Right lobe of liver (tissue), 6 donors: ENCODE results near the gene EGFLAM. TPM values are rescaled to one million over a fixed set of nuclear protein-coding genes. Genes with fewer than 3 reads are reported as not detected.

Source experiments
- ATAC-seq, 4 donors: fragments of 200-7000 bp; cut with Tn5 transposase; one replicate each; pipeline ENCODE4 v1.9.1; 2020; ENCODE audit warnings: mild to moderate bottlenecking in 4 of 4, moderate library complexity in 4 of 4
- DNase-seq, 3 donors: peaks; one replicate each; pipeline ENCODE4 v3.0.0-alpha.2; 2020
- H3K27ac ChIP-seq, 3 donors: fragments of 200-600 bp; one replicate each; pipeline ENCODE4 v1.8.0; 2022
- H3K27me3 ChIP-seq, 2 donors: fragments of 200-600 bp; one replicate each; pipeline ENCODE4 v1.8.0; 2022
- H3K36me3 ChIP-seq, 4 donors: fragments of 200-600 bp; sonication (generic) in 1 of 4; one replicate each; pipeline versions ENCODE4 v1.5.1 to v1.8.0; 2017 to 2022; ENCODE audit warnings: control low read depth in 1 of 4
- H3K4me1 ChIP-seq, 4 donors: fragments of 200-600 bp; sonication (generic) in 1 of 4; one replicate each; pipeline versions ENCODE4 v1.5.1 to v1.8.0; 2017 to 2022; ENCODE audit warnings: control low read depth in 1 of 4
- H3K4me3 ChIP-seq, 3 donors: fragments of 200-600 bp; one replicate each; pipeline ENCODE4 v1.8.0; 2022
- H3K9me3 ChIP-seq, 4 donors: fragments of 200-600 bp; sonication (generic) in 1 of 4; one replicate each; pipeline versions ENCODE4 v1.5.1 to v1.8.0; 2017 to 2022; ENCODE audit warnings: control low read depth in 1 of 4
- POLR2A ChIP-seq: fragments of 450-650 bp; IDR thresholded peaks from one replicate; pipeline ENCODE4 v1.6.1; 2017; ENCODE audit warnings: antibody characterized with exemption, mild to moderate bottlenecking
- WGBS: methylation state at CpG from one replicate; pipeline ENCODE4 v1.1.6; 2018; ENCODE audit warnings: low coverage, low lambda C conversion rate; ENCODE audit not compliant: insufficient coverage; ENCODE audit errors: missing lambda C conversion rate; 5-methylcytosine and 5-hydroxymethylcytosine counted together
- intact Hi-C, 2 donors: fragments of 100-400 bp; cut with DNase I; formaldehyde crosslinking; loops; one replicate each; pipeline versions ENCODE4 v1.11.2 to v1.14.1; 2022
- total RNA-seq, 6 experiments: library from RNA; depleted of rRNA in 2 of 6; stranded (reverse); fragments of >200 nt in 2 of 6; fragmentation: NEBNext Ultra II Directional in 3 of 6; extraction: Animal tissue kit (Norgen Biotek cat#: 25700) in 3 of 6; gene quantifications; one replicate each; pipeline versions ENCODE4 v1.1.0 to v1.2.4, GENCODE V29; 2016 to 2023
- TF ChIP-seq, protein P1 (sequence below), 4 donors: fragments of 200-600 bp in 3 of 4; fragments of 450-650 bp in 1 of 4; IDR thresholded peaks; one replicate each; pipeline versions ENCODE4 v1.5.1 to v1.8.0; 2016 to 2022; ENCODE audit warnings: antibody characterized with exemption in 4 of 4, mild to moderate bottlenecking in 2 of 4
- donor health status: DM: no; HTN: yes; CAD: no.
- donor health status: DM: no; HTN: no; CAD: no.
- donor health status: DM: no; HTN: no; CAD: no.
- donor health status: DM: no; HTN: yes; CAD: no.
- donor health status: DM: no; HTN: yes; CAD: no.

Gene EGFLAM
- total RNA-seq, 6 experiments from 2014 or later, result 0.50 to 6.2 (median 2.3) TPM

DNA sequence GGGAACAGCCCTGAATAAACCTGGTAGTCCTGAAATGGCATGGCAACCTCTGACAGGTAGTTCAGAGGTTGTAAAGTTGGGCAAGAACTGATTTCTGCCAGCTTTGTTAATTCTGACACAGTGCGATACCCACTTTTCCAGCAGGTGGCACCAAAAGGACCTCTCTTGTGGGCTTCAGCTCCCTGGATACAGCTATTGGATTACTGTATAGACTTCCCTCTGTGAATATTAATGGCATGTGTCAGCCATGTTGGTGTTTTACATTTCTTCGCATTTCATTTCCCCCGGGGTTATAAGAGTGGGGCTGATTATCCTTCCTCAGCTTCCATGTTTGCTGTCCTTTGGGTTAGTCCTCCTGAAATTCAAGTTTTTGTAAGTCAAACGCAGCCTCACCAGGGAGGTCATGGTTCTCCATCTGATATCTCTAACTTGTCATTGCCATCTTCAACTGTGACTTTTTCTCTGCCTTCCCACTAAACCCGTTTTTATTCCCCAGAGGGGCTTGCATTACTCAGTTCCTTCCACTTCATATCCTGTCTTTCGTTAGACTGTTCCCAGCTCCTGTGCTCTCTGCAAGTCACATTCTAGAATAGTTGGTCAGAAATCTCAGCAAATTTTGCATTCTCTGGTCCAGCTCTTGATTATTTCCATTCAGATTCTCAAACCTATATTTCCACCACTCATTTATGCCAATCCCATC, 162.5 kb downstream of the EGFLAM start:
- Histone ChIP-seq H3K36me3 (no peaks in the 10 kb centered on the region), H3K4me1 (peaks cover 0 to 4% (median 0%) of the 10 kb centered on the region in 4 donors), H3K27me3 (no peaks in the 10 kb centered on the region), H3K4me3 (no peak overlapping the region), H3K9me3 (no peaks in the 10 kb centered on the region), H3K27ac (no peak overlapping the region)
- 47% methylated on average over 5 of the region's 6 CpGs for WGBS
- intact Hi-C loops, result no loop called here
- ATAC-seq (peak; percentile 95 to 99 (median 97)), DNase-seq (peak in 2 of 3 donors; percentile 45 to 76)
- TF ChIP-seq, protein P1, sequence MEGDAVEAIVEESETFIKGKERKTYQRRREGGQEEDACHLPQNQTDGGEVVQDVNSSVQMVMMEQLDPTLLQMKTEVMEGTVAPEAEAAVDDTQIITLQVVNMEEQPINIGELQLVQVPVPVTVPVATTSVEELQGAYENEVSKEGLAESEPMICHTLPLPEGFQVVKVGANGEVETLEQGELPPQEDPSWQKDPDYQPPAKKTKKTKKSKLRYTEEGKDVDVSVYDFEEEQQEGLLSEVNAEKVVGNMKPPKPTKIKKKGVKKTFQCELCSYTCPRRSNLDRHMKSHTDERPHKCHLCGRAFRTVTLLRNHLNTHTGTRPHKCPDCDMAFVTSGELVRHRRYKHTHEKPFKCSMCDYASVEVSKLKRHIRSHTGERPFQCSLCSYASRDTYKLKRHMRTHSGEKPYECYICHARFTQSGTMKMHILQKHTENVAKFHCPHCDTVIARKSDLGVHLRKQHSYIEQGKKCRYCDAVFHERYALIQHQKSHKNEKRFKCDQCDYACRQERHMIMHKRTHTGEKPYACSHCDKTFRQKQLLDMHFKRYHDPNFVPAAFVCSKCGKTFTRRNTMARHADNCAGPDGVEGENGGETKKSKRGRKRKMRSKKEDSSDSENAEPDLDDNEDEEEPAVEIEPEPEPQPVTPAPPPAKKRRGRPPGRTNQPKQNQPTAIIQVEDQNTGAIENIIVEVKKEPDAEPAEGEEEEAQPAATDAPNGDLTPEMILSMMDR (IDR thresholded peaks at IDR 0.05), result peak; percentile 55 to 81 (median 74)
- TF ChIP-seq POLR2A, result no peak

DNA sequence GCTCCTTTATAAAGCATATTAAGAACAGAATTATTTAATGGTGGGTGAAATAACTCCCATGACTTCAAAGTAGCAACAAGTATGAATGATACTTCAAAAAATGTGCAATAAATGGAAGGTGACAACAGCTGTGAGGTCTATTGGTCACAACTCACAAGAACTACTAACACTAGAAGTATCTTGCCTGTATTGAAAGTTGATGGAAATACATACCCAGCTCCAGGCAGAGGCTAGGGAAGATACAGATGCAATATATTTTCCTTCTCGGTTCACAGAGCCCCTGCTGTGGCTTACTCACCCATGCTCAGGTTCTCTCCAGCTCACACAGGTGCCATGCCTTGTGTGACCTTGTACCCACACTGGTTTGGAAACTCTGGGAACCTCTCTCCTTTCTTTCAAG, 164.3 kb downstream of the EGFLAM start:
- ATAC-seq, result no peak
- DNase-seq, result no peak
- no peaks in the 10 kb centered on the region for H3K27me3 ChIP-seq
- TF ChIP-seq POLR2A, result no peak
- TF ChIP-seq, protein P1 (IDR thresholded peaks at IDR 0.05), result no peak
- intact Hi-C loops, result no loop called here
- WGBS, result 80% methylated on average over 1 of the region's 1 CpG
- peaks cover 0 to 4% (median 0%) of the 10 kb centered on the region in 4 donors for H3K4me1 ChIP-seq
- H3K27ac ChIP-seq, result no peak overlapping the region
- H3K4me3 ChIP-seq, result no peak overlapping the region
- no peaks in the 10 kb centered on the region for H3K9me3 ChIP-seq
- no peaks in the 10 kb centered on the region for H3K36me3 ChIP-seq

DNA sequence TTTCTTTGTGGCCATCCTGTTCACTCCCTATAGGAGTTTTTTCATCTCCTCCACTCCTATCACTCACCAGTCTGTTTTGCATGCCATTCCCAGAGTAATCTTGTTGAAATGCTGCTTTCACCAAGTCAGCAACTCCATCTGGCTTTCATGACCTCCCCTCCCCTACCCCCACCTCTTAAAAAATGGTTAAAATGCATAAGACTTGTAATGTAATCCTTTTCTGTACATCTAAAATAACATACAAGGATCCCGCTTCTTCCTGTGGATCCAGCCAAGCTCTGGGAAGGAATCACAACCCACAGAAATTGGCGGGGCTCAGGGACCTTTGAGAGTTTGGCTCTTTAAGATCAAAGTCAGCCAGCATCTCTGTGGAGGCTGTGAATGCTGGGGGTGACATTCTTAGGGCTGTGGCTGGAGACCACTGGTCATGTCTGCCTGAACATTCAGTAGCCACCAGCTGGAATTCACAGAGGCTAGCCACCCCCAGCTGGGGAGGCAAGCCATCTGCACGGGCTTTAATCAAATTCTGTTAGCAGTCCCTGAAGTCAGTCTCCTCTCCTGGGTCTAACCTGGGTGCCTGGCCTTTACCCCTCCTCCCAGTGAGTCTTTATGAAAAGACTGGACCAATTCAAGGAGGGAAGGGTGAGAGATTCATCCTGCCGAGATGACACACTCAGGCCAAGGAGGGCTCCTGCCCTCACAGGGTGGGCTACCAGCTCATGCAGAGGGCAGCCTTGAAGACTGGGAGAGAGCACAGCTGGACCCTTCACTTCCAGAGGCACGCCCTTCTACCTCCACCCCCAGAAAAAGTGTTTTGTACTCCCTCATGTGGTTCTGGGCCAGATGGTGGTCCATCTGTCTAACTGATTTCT, 165.2 kb downstream of the EGFLAM start:
- no peaks in the 10 kb centered on the region for H3K36me3 ChIP-seq
- H3K9me3 ChIP-seq, result no peaks in the 10 kb centered on the region
- TF ChIP-seq, protein P1 (IDR thresholded peaks at IDR 0.05), result no peak
- no peak for TF ChIP-seq POLR2A
- H3K27me3 ChIP-seq, result no peaks in the 10 kb centered on the region
- H3K27ac ChIP-seq, result no peak overlapping the region
- 80% methylated on average over 3 of the region's 5 CpGs for WGBS
- intact Hi-C loops, result no loop called here
- no peak overlapping the region for H3K4me3 ChIP-seq
- ATAC-seq (no peak), DNase-seq (no peak)
- H3K4me1 ChIP-seq, result peaks cover 0 to 4% (median 0%) of the 10 kb centered on the region in 4 donors

DNA sequence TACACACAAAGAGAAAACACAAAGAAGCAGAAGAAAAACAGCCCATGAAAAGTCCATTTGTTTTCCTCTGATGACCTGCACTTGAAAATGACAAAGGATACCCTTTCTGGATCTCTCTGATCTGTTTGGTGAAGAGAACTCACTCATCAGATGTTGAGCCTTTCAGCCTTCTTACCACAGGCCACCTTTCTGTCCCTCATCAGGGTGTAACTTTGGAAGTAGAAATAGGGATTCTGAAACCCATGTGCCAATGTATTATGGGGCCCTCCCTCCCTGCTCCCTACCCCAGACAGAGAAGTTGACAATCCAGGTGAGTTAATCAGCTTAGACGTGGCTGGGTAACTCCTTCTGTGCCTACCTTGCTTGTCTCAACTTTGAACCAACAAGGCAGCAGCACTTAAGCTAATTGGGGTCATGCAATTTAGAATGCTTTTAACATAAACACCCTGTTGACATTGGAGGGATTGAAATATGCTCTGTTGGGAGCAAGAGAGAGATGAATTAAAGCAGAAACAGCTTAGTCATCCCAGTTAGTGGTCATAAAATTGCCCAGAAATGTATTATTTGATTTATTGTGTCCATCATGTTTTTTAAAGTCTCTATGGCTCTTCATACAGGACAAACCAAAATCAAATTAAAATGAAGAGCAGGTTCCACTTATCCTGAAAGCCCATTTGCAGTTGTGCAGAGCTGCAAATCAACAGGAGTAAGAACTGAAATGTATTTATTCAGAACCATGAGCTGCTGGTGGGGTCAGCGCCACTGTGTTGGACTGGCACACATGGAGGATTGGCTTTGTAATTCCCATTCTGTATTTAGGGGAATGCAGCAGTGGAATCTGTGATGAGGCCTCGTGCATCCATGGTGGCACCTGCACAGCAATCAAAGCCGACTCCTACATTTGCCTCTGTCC, 166.0 kb downstream of the EGFLAM start:
- no peak for ATAC-seq
- H3K9me3 ChIP-seq, result no peaks in the 10 kb centered on the region

More for the DNA sequence above, 166.0 kb downstream of the EGFLAM start:
- intact Hi-C loops, result no loop called here
- Histone ChIP-seq H3K27me3 (no peaks in the 10 kb centered on the region), H3K27ac (no peak overlapping the region), H3K4me3 (no peak overlapping the region), H3K36me3 (no peaks in the 10 kb centered on the region), H3K4me1 (peaks cover 0 to 4% (median 0%) of the 10 kb centered on the region in 4 donors)
- TF ChIP-seq POLR2A, result no peak
- TF ChIP-seq, protein P1 (IDR thresholded peaks at IDR 0.05), result no peak
- DNase-seq, result no peak
- WGBS, result 43% methylated on average over 3 of the region's 4 CpGs
